ENCODE measurements around the gene AQP12A.

AQP12A gene

DNA sequence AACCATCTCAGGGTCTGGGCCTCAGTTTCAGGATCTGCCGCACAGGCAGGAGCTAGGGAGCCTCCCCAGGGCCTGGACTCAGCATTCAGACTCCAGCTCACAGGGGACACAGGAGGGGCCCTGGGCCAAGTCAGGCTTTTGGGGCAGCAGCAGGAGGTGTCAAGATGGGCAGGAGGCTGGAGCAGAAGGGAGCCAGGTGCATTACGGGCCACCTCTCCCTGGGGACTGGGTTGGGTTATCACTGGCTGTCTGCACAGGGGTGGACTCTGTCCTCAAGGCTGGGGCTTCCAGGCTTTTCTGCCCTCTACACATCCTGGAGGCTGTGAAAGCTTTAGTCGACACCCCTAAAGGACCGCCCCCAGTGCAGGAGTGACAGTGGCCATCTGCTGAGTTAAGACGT lies 20.0 kb downstream of the AQP12A start:
- no peak for DNase-seq

DNA sequence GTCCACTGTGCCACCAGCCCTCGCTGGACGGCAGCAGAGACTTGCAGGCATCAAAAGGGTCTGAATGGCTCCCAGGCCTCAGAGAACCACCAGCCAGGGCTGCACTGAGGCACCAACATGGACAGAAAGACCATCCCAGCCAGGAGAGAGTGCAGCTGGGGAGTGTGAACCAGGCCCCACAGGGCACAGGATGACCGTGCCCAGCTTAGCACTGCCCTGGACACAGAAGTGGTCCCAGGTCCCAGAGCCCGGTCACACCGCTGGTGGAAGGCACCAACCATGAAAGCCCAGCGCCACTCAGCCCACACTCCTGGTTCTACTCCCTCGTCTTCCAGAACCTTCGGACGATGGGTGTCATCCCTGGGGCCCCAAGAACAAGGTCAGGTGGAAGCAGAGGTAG lies 20.5 kb downstream of the AQP12A start:
- DNase-seq, result no peak

DNA sequence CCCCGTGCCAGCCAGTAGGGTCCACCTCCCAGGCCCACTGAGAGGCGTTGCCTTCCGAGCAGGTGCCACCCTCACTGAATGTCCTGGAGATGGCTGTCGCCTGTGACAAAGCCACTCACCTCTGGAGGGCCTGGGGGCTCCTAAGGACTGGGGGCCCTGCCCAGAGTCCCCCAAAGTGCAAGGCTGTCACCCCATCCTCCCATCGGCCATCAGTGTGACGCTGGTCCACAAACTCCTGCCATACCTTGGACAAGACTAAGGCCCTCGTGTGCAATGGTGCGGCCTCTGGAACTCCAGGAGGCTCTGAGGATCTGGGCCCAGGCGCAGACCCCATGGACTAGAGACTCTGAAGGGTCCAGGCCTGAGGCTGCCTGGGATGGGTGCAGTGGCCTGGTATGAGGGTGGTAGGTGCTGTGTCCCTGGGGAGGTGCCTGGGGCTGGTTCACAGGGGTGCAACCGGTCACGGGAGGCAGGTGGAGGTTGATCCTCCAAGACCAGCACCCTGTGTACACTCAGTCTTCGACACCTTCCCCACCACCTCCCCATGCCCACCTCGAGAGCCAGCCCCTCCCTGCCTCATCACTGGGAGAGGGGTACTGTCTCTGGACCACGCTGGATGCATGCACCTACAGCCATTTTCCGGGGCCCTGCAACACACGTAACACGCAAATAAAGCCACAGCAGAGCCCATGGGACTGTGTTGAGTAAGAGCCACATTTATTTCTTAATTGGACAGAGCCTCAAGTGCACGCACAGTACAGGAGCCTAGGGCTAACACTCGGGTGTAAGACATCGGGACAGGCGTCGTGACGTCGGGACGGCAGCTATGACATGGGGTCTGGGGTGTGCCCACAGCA lies 21.6 kb downstream of the AQP12A start:
- DNase-seq, result no peak

DNA sequence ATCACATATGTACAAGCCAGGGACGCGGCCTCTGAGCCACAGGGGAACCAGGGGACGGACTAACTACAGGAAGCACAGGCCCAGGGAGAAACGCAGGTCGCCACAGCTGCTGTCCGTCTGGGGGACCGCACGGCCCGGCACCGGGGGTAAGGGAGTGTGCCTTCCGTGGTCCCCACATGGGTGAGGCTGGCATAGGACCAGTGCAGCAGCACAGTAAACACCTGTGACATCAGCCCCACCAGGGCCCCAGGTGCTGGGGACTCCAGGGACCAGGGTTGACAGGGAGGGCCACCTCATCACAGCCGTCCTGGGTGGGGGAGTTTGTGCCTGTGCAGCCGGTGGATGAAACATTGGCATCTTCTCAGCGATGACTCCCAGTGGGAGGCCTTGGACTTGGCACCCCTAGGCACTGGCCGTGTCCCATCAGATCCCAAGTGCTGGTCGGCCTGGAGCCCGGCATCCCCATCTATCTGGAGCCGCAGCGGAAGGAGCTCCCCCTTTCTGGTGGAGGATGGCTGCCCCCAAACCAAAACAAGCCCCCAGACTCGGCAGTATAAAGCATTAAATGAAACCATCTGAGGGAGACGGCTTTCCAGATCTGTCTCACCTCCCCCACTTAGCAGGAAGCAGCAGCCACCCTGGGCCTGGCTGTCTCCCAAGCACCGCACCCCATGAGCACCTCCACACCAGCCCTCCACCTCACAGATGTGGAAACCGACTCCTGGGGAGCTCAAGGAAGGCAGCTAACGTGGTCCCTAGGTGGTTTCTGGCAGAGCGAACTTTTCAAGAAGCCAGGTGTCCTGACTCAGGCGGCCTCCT lies 22.5 kb downstream of the AQP12A start:
- no peak for DNase-seq

DNA sequence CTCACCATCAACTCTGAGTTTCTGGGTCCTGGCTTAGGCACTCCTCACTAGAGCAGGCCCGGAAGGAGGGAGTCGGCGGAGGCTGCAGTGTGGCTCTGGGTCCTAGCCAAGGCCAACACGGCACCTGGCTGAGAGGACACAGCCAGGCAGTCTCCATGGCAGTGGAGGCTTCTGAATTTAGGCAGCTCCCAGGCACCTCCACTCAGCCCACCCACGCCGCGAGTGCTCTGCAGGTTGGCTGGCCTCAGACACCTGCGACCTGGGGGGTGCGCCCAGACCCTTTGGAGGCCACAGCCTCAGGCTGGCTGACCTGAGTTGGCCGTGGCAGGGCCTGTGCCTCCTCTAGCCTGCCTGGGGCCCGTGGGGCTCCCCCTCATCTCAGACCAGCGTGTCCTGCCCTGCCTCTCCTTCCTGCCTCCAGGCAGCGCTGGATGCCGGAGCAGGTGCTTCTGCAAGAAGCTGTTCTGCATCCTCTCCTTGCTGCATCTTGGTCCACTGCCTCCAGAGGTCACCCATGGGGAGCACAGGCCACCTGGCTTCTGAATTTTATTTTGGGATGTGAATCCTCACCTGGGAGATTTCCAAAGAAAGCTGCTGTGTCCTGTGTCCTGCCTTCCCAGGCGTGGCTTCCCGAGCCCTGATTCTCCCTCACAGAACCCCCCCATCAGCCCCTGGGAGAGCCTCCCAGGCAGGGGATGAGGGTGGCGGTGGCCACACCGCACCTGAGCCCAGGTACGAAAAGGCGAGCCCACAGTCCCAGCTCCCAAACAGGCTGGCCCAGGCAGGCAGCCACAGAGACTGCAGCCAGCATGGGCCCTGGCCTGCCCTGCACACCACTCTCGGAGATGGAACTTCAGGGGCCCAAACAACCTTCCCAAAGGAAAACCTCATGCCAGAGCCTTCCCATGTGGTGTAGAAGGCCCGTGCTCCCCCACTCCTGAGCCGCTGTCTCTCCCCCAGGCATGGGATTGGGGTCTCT lies 23.4 kb downstream of the AQP12A start:
- DNase-seq, result no peak

DNA sequence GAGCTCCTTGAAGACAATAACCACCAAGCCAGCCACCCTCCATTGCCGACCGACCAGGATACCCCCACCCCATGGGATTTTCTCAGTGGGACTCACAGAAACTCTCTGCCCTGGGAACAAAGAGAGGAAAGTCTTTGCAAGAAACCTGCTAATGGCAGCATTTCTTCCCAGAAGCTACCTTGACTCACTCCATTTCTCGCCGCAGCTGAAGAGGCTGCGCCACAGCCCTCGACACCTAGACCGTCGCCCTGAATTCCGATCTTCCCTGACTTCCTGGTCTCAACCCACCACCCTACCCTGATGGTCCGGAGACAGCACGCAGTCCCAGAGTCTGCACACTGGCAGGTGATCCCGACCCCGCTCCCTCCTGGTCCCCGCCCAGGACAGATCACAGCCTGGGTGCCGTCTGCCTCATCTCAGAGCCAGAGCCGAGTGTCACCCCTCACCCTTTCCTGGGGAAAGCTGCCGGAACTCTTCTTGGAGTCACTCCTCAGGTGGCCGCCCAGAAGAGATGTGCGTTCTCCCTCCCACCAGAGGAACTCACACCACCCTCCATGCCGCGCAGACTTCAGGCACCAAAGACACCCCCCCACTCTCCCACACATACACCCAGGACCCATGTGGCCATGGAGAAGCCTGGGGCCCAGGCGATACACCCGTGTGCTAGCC lies 24.6 kb downstream of the AQP12A start:
- no peak for DNase-seq

DNA sequence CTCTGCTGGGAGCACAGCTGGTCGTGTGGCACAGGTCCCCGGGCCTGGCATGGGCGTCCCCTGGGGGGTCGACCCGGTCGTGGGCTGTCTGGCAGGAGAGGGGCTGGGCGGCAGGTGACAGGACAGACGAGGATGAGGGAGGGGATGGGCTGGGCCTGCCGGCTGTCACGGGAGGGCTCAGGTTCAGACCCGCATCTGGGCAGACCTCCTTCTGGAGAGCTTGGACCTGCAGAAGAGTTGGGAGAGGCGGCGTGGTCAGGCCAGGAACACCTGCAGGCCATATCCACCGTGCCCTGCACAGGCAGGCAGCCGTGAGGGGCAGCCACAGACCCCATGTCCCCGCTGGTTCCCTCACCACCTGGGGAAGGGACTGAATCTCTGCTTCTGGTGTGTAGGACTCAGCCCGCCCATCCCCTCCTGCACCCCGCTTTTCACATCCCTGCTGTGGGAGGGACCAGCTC lies 25.5 kb downstream of the AQP12A start:
- no peak for DNase-seq

DNA sequence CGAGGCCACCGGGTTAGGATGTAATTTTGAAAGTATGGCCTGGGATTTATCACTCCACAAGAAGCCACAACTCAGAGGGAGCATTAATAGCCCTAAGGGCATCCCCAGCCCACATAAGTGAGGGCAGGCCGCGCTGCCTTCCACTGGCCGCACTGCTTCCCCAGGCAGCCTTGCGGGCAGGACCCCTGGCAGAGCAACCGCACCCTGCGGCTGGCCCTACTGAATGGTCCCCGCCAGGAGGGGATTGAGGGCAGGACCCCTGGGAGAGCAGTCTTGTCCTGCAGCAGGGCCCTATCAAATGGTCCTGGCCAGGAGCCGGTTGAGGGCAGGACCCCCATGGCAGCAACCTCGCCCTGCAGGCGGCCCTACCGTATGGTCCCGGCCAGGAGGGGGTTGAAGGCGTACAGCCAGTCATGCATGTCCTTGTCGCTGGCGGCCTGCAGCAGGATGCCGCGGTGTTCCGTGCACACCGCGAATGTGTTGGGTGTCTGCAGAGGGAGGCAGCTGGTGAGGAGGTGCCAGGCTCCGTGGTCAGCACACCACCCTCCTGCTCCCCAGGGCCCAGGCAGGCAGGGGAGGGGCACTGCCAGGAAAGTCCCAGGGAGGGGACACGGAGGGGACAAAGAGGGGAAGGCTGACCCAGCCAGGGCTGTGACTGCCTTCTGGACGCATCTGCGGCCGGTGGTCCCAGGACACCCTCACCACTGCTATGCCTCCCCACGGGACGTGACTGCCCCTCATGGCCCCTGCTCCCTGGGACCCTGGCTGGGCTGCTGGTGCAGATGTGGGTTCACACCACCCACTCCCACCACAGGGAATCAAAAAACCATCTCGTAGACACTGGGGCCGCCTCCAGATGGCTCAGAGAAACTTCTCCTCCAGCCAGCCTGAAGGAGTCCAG lies 26.3 kb downstream of the AQP12A start:
- DNase-seq, result no peak

DNA sequence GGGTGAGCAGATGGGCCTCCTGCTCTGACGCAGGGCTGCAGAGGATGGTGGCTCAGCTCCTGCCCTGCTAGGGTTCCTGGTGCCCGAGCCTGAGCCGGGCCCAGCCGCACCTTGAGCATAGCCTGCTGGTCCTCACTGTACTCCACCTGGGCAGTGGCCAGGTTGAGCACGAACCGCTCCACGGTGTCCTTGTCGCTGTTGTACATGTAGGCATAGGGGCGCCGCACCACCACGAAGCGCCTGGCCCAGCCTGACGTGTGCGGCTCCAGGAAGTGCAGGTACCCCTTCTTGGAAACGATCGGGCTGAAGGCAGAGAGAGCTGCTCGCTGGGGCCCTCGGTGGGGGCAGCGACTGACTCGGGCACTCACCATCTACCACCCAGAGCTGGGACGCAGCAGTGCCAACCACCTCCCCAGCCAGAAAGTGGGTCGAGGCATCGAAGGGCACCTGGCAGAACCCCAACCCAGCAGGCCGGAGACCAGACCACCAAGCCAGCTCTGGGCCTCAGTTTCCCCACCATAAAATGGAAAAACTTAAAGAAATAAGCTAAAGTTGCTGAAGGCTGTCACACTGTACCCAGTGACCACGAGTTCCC lies 27.3 kb downstream of the AQP12A start:
- no peak for DNase-seq

DNA sequence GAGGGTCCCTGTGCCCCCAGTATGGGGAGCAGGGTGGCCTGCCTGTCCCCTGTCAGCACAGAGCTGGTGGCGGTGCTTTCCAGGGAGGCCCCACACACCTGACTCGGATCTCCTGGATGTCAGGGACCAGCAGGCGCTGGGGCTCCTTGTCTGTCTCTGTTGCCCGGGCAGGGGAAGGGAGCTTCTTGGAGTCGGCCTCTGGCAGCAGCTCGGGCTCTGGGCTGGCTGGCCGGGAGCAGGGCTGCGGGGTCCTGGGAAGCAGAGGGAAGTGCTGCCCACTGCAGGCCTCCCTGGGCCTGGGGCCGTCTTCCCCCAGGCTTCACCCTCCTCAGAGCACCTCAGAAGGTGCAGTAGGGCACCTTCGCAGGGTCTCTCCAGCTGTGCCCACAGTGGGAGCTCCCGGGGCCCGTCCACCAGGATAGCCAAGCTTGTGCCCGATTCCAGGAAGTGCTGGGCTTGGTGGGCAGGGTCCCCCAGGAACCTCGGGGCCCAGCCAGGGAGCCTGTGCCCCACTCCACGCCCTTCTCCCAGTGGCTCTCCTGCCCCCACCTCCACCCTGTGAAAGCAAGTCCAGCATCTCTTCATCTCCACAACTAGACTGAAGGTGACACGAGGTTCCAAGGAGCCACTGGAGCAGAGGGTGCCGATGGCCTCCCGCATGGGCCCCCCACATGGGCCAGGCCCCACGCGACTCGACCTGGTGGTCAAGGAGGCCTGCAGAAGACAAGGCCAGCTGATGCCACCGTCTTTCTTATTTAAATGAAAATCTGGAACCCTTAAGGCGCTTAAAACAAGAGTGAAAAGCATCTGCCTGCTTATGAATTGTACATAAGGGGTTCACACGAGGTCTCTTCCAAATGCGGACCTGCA lies 28.2 kb downstream of the AQP12A start:
- DNase-seq, result no peak

DNA sequence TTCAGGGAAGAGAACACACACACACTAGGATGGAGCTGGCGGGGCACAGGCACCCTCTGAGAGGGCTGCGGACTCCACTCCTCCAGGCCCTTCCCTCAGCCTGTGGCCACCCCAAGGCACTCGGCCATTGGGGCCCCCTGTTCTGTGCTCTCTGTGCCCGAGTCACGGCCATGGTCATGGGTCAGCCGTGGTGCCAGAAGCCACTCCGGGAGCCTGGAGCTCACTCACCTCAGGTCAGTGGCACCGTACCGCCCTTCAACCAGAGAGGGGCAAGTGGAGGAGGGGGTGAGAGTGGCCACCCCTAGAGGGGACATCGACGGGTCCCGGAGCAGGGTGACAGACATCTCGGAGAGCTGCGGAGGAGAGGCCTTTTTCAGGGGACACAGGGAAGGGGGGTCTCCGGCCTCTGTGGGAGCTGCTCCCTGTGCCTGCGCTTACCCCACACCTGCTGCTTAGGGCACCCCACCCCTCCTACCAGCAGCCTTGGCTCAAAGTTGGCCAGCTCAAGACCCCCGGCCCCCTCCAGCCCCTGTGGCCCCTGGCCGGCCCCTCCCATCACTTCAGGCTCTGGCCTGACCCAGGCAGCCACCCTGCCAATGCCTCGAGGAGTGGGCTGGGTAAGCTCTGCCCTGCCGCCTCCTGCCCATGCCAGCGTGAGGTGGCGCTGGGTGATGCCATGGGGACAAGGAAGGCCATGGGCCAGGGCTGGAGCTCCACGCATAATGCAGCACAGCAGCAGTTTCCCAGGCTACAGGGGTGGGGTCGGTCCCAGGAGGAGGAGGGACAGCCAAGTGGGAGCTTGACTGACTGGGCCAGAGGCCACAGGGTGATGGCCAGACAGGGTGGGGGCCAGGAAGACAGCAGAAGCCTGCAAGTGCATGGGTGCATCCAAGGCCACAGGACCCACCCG lies 29.3 kb downstream of the AQP12A start:
- no peak for DNase-seq

DNA sequence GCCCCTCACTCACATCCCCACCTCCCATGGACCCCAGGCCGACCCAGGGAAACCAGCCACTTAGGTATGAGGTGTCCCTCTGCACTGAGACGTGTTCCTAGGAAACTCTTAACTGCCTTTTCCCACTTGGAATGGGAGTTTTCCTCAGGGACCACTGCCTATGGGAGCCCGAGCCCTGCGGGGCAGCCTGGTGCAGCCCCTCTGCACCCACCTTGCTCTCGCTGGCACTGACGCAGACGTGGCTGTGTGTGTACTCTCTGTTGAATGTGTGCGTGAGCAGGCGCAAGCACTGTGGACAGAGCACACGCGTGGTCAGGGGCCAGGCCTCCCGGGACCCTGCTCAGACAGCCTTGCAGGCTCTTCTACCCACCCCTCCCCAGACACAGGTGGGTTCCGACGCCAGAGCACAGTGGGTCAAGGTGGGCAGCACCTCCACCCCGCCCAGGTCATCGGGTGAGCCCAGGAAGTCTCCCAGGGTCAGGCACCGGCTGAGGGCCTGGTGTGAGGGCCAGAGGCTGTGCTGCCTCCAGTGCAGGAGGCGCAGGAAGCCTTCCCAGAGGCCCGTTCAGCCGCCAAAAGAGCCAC lies 30.0 kb downstream of the AQP12A start:
- no peak for DNase-seq

DNA sequence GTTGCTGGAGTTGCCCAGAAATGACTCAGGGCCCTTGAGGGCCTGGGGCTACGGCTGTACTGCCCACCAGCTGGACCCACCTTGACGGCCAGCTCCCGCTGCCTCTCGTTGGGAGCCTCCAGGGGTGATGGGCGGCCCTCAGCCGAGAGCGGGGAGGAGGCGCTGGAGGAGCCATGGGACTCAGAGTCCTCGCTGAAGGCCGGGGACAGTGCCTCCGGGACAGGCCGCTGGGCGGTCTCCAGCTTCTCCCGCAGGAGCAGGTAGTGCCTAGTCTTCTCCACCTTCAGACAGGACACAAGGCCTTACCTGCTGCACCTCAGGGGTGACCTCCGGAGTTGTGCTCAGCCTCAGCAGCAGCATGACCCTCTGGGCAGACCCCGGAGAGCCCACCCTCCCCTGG lies 30.7 kb downstream of the AQP12A start:
- DNase-seq, result no peak

DNA sequence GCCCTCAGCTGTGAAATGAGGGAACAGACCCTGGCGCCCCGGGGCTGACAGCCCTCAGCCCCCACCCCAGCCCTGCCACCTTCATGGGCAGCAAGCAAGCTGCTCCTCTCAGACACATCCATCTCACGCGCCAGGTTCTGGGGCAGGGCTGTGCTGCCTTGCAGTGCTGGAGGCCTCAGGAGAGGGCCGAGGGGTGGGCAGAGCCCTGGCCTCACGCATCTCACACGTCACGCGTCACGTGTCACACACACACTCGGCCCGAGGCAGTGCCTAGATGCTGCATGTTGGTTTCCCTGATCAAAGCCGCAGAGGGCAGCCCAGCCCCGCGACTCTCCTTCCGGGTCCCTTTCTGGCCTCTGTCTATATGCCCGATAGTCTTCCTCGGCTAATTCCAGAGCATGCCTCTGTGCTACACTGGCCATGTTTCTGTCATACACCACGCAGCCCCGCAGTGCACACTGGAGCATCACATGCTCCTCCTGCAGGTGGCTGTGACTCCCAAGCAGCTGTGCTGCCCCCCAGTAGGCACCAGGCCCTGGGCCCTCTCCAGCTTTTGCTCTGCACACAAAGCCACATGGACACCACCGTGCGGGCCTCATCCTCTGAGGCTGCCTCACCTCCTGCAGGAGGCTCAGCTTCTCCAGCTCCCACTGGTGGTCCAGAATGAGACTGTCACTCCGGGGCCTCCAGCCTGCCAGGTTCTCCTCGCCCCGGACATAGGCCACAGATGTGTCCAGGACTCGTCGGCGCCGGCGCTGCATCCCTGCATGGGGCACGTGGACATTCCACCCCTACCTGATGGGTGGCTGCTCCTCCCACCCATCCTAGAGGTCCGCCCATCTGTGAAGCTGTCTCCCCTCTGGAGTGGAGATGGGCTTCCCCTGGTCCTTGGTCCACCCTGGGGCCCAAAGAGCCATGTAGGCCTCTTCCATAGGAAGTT lies 31.4 kb downstream of the AQP12A start:
- DNase-seq, result no peak

DNA sequence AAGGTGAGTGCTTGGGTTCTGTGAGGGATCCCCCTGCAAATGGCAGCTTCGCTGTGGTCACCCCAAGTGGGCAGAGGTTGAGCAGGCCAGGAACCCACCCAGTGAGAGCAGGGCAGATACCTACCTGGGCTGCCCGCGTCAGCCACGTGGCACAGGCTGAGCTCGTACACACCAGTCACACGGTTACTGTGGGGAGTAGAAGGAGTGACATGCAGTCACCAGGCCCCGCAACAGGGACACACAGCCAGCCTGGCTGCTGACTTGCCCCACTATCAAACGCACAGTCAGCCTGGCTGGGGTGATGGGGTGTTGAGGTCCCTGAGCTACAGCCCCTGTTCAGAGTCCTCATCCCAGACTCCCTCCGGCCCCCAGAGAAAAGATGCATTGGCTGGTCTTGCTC lies 32.2 kb downstream of the AQP12A start:
- DNase-seq, result no peak

DNA sequence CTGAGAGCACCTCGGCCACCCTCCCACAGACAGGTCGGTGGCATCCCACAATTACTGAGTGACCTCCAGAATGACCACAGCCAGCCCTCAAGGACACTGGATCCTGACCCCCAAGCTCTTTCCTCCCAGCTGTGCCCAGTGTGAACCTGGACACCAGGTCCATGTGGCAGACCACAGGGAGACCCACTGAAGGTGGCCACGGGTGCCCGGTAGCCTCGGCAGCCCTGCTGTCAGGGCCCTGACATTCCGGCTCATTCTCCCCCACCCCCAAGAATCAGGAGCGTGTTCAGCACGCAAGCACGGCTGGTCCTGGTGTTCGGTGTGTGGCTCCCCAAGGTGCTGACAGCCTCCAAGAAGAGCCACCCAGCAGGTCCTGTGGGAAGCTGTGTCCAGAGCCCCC lies 32.8 kb downstream of the AQP12A start:
- no peak for DNase-seq

DNA sequence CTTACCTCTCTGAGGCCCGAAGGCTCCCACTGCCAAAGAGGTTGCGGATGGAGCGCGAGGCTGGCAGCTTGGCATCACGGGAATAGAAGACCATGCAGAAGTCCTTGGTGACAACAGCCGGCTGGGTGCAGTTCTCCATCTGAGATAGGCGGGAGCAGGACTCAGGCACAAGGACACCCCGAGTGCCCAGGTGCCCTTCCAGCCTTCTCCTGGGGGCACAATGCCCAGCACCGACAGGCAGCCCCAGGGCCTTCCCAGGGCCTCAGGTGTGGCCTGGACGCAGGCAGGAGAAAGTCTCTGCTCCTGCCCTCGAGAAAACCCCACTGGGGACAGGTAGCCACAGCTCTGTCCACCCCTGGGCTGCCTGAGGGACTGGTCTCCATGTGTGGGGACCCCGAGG lies 33.6 kb downstream of the AQP12A start:
- DNase-seq, result no peak

All from stimulated activated CD4-positive, alpha-beta T cell treated with anti-CD3 and anti-CD28 coated beads, Interleukin-15, amount 100 ng/mL, for 24 hours (primary cell).